NCI-H2196 treated with DMSO at 0.1 percent for 48 hours (cell line): Measurements from ENCODE around the gene EGLN3.
"Not testable (repeated sequence)": the region's sequence is repeated elsewhere in the genome, so short reads cannot be mapped to it uniquely, and the experiment has no call there.

Experiments used
- DNase-seq: peaks from one replicate; lab custom pipeline; 2025; ENCODE audit not compliant: unreplicated experiment; lab: John Stamatoyannopoulos, UW

EGLN3 gene

DNA sequence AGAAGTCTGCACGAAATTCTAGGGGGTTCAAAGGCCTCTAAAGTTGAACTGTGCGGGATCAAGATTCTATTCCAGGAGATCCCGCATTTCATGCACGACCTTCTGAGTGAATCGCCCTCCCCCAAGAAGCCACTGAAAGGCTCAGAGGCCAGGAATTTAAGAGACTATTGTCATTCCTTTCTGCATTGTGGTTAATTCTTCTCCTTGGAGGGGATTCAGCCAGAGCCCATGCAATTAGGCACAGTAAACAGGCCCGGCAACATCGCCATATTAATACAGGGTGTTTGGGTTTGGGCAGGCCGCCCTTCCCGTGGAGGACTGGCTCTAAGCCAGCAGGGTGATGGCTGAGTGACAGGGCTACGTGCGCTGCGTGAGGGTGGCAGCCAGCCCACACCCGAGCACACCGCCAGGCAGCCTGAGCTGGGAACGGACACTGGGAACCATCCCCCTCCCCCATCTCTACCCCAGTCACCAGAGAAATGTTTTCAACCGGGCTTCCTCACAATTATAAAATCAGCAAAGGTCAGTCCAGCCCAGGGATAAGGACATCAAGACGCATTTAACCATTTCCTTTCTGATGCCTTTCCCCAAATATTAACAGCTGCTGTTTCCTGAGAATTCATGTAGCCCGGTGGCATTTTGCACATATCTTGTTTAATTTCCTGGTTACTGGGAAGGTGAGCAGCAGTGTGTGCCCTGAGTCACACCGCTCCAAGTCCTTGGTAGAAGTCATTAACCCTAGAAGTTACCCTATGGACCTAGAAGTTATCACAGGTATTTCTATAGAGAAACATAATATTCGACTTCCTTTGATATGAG, 12.5 kb downstream of the EGLN3 start:
- DNase-seq: peak; percentile 28

DNA sequence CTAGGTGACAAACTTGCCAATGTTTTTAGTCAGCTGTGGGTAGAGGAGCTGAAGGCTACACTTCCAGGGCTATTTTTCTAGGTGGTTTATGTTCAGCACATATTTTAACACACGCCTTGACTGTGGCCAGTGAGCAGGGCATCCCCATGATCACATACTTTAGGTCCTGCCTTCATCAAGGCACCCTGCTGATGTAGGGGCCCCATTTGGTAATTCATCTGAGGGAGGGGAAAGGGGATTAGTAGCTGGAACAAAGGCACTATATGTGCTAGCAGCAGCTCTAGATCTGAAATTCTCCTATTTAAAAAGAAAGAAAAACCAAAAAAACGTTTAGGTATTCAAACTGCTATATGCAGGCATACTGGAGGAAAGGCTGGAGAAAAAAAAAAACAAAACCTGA, 14.5 kb downstream of the EGLN3 start:
- DNase-seq: no peak

DNA sequence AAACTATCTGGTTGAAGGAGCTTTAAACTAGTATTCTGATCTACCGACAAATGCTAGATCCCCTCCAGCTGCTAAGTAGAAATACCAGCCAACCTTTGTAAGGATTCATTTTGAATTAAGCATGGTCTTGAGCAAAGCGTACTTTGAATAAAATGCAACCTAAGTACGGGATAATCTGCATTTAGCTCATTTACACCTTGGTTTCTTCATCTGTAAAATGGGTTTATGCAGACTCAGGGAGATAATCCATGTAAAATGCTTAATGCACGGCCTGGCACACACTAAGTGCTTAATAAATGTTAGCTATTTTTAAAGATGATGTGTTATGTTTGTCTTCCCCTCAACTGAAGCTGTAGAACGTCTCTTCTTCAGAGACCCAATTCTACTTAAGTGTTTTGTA, 15.9 kb downstream of the EGLN3 start:
- DNase-seq: no peak

DNA sequence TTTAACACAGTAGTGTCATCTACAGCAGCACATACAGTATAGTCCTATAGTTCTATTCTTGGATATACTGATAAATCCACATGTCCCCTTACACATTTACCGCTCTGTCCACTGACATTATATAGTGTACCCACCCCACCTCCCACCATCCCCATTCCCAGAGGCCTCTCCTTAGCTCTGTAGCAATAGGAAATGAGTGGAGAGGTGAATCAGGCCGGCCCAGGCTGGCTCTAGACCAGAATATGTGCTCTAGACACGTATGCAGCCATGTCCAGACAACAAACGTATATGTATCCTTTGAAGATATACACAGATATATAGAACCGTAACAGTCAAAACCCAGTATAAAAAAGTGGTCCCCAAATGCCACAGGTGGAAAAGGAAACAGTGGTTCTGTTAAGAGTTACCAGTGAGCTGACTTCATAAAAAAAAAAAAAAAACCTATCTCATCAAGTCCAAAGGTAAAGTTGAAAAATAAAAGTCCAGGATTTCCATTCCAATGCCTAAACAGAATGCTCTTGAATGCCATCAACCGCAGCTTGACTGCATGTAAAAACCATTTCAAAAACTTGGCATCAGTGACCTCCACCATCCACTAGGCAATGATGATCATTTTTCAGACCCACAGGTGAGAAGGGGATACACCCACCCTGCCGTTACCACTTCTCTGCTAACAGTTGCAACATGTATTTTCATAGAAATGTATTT, 16.7 kb downstream of the EGLN3 start:
- no peak for DNase-seq

DNA sequence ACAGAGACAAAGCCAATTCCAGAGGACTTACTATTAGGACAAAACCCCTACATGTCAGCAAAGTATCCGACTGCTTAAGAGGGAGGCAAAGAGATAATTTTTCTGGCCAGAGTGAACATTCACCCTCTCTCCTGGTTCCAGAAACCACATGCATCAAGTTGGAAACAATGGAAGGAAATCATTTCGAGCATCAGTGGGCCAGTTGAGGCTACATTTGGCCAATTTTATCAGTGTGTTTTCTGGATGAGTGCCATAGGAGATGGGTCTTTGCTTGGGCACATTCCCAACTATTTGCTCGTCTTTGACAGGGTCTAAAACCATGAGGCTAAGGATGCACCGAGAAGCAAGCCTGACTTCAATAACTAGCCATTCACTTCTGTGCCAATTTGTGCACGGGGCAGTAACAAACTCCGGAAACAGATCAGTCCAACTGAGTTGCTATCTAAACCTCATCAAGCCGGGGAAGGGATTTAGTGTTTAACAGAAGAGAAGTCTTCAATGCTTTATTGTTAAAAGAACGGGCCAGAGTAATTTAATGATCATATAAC, 17.4 kb downstream of the EGLN3 start:
- no peak for DNase-seq

DNA sequence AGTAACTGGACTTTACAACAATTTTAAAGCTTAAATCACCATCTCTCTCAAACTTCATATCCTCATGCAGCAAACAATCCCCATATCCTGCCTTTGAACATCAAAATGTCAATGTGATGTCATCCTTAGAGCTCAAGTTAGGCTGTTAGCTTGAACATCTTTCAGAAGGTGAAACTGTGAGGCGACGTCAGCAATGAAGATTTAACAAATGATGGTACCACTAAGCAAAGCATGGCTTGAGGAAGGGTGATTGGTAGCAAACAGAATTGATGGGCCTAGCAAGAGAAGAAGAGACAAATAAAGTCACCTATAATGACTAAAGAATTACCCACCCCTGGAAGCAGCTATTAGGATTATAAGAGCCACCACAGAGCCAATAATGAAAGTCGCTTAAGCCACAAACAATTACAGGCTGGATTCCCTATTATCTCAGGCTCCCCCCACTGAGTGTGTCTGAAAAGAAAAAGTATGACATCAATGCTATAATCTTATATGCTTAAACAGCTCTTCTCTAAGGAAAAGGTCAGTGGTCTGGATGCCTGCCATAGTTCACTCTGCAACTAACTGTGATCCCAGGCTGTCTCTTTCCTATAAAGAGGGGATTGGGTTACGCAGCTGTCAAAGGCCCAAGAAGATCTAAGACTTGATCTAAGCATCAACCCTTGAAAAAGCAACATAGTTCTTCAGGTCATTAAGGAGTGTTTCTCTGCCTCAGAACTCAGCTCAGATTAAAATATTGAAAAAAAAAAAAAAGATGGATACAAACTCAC, 18.1 kb downstream of the EGLN3 start:
- peak; percentile 52 for DNase-seq

DNA sequence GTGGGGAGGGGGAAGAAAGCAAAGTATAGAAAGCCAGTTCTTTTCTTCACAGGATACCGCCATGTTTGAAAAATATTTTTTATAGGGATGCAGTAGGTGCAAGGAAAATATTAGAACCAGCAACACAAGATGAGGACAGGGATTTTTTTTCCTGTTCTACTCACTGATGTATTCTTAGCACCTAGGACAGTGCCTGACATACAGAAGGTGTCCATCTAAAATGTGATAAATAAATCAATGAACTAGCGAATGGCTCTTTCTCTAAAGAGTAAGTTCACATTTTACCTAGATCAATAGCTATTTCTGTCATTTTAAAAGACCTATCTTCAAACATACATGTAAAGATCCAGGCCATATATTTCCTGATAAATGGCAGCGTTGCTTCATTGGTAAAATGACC, 18.8 kb downstream of the EGLN3 start:
- no peak for DNase-seq

DNA sequence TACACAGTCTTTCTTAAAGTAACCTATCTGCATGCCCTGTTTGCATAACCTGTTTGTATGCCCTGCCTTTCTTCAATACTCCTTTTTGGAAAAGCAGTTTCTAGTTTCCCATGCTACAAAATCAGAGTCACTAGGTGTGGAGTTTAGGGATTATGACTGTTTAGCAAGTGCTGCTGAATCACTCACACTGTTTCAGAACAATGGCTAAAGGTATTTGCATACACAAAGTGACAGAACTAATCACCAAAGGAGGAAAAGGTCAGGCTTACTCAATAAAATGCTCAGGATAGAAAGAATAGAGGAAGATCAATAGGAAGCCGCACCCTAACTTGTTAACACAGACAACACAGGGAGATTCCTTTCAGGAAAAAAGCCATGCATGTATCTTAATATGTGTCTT, 19.4 kb downstream of the EGLN3 start:
- DNase-seq: no peak

DNA sequence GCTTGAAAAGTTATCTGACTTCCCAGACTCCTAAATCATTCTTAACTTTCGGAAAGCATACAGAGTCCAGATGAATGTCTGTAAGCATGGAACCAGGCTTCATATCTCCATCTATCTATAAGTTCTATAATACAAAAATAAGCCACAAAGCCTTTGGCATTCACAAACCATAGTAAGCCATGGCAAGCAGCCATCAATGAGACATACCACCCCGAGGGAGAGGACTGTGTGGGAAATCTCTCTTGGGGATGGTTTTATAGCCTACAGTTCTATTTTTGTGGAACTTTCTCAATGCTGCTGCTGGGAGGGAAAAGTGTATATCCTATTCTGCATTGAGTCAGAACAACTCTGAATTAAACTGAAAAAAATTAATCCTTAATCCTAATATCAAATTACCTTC, 20.4 kb downstream of the EGLN3 start:
- DNase-seq: no peak

DNA sequence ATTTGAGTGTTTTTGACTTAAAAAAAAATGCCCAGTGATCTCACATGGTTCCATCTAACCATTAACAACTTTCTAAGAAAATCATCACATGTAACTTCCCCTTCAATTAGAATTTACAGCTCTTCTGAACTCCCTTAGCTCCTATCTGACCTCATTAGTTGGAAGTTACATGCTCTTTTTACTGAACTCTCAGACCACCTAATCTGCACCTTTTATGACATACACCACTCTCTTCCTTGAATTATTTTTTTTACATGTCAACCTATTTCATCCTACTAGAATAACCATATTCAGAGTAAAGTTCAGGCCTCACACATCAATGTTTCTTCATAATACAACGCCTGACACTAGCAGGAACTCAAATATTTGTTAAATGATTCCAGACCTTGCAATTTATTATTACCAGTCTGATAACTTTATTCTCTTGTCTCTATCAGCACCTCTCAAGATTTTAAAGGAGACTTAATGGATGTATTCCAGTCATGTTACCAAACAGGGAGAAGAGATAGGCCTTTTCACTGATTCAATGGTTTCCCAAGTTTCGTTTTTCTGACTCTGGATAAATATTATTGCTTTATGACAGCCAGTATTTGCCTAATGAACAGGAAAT, 21.0 kb downstream of the EGLN3 start:
- no peak for DNase-seq

DNA sequence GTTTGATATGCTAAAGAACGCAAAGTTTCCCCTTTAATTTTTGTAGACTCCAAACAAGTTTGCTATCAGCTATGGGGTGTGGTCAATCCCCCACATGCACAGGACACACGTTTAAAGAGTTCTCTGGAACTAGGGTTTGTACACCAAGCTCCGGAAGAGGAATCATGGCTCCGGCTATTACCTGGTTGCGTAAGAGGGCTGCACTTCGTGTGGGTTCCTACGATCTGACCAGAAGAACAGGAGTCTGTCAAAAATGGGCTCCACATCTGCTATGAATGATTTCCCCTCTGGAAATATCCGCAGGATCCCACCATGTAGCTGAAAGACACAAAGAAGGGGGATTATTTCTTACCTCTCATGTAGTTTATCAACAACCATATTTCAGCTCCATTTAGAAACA, 22.0 kb downstream of the EGLN3 start:
- DNase-seq: no peak

DNA sequence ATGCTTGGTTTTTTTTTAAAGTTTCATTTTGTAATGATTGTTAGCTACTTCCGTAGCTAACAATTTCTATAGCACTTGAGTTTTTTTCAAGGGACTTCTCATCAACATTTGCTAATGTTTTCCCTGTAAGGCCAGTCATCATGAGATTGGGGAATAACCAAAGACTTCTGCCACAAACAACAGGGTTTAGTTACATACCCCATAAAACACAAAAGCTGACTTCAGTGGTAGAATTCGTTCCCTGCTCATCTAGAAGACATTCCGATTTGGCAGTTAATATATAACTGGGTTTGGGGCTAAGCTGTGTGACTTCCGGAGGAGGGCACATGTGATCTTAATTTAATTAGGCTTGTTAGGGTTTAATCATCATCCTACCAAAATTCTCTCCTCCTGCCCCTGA, 22.9 kb downstream of the EGLN3 start:
- no peak for DNase-seq

DNA sequence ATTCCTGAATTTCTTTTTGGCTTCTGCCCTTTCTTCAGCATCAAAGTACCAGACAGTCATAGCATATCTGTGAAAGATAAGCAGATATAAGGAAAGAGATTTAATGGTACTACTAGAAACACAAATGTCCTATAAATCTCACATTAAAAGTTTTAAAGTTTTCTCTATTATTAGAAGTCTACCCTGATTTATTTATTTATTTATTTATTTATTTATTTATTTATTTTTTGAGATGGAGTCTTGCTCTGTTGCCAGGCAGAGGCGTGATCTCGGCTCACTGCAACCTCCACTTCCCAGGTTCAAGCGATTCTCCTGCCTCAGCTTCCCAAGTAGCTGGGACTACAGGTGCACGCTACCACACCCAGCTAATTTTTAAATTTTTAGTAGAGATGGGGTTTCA, 23.9 kb downstream of the EGLN3 start:
- not testable (repeated sequence) for DNase-seq

DNA sequence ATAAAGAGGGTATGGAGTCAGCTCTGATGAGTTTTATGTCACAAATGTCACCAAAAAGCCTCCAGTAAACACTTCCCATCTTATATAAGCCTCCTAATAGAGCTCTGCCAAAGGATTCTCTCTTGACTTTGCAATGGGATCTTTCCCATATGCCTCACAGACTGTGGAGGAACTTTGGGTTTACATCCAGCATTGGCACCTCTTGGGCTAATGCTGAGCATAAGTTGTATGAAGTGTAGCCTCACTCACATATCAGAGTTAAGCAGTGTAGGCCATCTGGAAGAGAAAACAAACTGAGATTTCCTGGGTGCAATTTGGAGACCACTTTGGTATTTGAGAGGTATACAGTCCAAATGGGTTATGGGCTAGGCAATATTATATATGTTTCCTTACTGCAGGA, 24.9 kb downstream of the EGLN3 start:
- DNase-seq: no peak

DNA sequence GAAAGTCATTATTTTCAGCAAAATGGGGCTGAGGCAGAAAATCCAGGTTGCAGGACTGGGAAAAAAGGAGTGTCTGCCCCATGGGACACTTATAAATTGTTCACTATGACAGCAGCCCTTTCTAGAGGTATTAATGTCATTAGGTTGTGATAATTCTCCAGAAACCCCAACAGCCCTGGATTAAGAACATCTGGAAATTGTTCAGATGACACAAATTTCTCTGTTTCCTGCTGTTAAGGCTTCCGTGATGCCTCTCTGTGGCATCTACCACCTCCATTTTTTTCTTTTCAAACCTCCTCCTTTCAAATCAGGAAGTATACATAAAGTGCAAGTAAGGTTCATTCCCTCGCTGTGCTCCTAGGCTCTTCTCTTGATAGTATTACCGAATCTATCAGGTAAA, 25.6 kb downstream of the EGLN3 start:
- DNase-seq: no peak

DNA sequence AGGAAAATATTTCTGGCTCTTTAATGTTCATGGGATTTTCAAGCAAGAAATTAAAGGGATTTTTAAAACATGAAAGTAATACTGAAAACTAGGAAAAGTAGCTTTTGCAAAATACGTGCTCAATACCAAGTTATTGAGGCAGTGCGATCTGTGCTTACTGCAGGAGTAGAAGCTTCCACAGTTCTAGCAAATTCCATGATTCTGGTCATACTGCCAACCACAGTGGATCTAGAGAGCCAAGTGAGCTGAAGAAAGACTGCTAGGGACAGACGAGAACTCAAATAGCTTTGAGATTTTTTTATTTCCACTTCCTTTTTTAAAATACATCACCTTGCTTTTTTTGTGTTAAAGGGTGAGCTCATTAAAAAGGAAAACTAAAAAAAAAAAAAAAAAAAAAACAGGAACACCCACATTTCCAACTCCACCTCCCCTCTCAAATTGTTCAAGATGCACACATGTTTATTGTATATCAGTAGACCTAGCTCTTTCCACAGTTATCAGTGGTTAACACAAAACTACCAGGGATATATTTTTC, 26.2 kb downstream of the EGLN3 start:
- DNase-seq: no peak

DNA sequence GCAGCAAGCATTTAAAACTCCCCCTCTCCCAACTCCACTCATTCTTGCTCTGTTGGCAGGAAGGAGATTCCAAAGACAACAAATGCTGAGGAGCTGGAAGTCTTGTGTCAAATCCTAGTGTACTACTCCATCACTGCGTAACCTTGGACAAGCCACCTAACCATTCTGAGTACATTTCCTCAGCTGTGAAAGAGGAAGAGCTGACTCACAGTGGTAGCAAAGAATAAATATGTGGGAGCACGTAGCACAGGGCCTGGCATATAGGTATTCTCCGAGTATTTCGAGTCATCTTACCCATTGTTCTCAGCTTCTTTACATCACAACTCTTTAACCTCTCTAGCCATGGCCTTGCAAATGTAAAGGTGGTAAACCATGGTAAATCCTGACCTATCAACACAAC, 28.7 kb downstream of the EGLN3 start:
- no peak for DNase-seq

DNA sequence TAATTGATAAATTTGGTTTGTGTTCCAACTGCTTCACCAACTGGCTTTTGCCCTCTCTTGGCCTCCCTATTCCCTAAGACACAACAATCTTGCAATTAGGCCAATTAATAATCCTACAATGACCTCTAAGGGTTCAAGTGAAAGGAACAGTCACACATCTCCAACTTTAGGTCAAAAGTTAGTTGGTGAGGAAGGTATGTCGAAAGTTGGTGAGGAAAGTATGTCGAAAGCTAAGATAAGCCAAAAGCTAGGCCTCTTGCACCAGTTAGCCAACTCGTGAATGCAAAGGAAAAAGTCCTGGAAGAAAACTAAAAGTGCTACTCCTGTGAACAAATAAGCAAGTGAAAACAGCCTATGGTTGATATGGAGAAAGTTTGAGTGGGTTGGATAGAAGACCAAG, 32.6 kb downstream of the EGLN3 start:
- no peak for DNase-seq

DNA sequence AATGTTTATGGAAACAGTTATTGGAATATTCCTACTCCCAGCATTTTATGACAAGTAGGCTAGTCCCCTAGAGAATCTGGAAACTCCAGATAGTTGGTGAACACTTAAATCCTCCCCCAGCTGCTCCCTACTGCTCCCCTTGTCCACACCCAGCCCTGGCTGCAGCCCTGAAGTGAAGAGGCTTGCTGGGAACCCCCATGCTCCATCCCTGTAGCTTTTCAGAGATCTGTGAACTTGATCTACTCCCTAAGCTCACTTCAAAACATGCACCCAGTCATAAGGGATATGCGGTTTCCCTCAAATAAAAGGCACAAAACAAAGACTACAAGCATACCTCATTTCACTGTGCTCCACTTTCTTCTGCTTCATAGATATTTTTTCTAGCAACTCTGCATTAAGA, 33.2 kb downstream of the EGLN3 start:
- DNase-seq: no peak

DNA sequence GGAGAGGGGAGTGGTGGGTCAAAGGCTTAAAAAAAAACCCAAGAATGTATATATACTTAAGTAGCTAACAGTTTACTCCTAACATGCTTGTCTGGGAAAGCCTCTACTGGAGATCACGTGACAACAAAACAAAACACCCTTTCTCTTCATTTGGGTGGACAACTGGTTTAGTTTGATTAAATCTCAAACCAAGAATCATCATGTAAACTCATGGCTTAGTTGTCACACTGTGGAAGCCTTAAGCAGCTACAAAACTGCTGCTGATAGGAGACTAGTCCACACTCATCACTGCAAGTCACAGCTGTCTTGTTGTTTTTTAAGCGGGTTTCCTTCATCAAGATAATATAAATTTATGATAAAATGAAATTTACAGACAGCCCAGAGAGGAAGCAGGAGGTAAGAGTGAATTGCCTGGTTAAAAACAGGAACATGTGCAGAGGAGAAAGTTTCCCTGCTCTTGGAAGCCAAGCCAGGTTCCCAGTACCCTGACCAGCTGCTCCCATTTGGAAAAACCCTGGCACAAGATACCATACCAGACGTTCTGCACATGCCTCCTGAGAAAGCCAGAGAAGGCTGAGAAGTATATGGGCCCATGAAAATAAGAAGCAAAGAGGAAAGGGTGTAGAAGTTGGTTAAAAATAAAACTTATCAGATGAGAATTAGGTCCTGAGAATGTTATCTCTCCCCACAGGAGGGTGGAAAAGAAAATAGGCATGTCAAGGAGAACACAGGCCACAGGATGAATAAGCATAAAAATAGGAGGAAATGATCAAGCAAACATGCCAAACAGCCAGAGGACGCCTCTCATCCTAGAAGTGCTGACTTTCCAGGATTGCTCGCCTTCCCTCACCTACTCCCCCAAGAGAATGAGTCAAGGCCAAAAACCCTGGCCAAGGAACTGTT, 34.0 kb downstream of the EGLN3 start:
- DNase-seq: no peak
